HG03175 (cell line): ENCODE measurements around the gene RIPPLY1.
A peak's percentile ranks its signal among the peaks of the same experiment; 100 is the strongest.

Experiments used
- ATAC-seq: cut with Tn5 transposase; IDR thresholded peaks from one replicate; pipeline ENCODE4 v1.9.1; 2021; ENCODE audit warnings: mild to moderate bottlenecking, moderate library complexity; ENCODE audit not compliant: unreplicated experiment

RIPPLY1 gene

GRCh38 chrX:106903291-106903824, at the start of gene RIPPLY1:
TSS of gene RIPPLY1 (minus strand) at chrX:106903341. CDS start at chrX:106903287, 54 bp downstream.
- ATAC-seq, result peak; percentile 42

- ATAC-seq, result no peak
Measured at GRCh38 chrX:106952538-106952937, 49.4 kb upstream of the RIPPLY1 start.

- no peak for ATAC-seq
Measured at GRCh38 chrX:106952089-106952488, 48.9 kb upstream of the RIPPLY1 start.

GRCh38 chrX:106951230-106951629, 48.1 kb upstream of the RIPPLY1 start:
- ATAC-seq, result no peak

GRCh38 chrX:106950381-106950780, 47.2 kb upstream of the RIPPLY1 start:
- ATAC-seq, result no peak

GRCh38 chrX:106949366-106949765, 46.2 kb upstream of the RIPPLY1 start:
- ATAC-seq, result no peak

- no peak for ATAC-seq
Measured at GRCh38 chrX:106948641-106949040, 45.5 kb upstream of the RIPPLY1 start.

- ATAC-seq, result no peak
Measured at GRCh38 chrX:106946464-106946863, 43.3 kb upstream of the RIPPLY1 start.

- ATAC-seq, result no peak
Measured at GRCh38 chrX:106940068-106940467, 36.9 kb upstream of the RIPPLY1 start.

- ATAC-seq, result no peak
Measured at GRCh38 chrX:106939566-106939965, 36.4 kb upstream of the RIPPLY1 start.

GRCh38 chrX:106936246-106936645, 33.1 kb upstream of the RIPPLY1 start:
- no peak for ATAC-seq

GRCh38 chrX:106935175-106935574, 32.0 kb upstream of the RIPPLY1 start:
- no peak for ATAC-seq

- peak; percentile 61 for ATAC-seq
Measured at GRCh38 chrX:106933538-106933961, 30.4 kb upstream of the RIPPLY1 start.

GRCh38 chrX:106932960-106933537, 29.9 kb upstream of the RIPPLY1 start:
- ATAC-seq, result peak; percentile 32

GRCh38 chrX:106932492-106932923, 29.4 kb upstream of the RIPPLY1 start:
- no peak for ATAC-seq

GRCh38 chrX:106931831-106932491, 28.8 kb upstream of the RIPPLY1 start:
- ATAC-seq, result no peak

GRCh38 chrX:106928227-106928626, 25.1 kb upstream of the RIPPLY1 start:
- no peak for ATAC-seq

GRCh38 chrX:106927700-106928099, 24.6 kb upstream of the RIPPLY1 start:
- ATAC-seq, result no peak

- no peak for ATAC-seq
Measured at GRCh38 chrX:106927023-106927422, 23.9 kb upstream of the RIPPLY1 start.

- no peak for ATAC-seq
Measured at GRCh38 chrX:106921637-106922036, 18.5 kb upstream of the RIPPLY1 start.

- no peak for ATAC-seq
Measured at GRCh38 chrX:106919932-106920452, 16.9 kb upstream of the RIPPLY1 start, which contains the start of gene CLDN2. TSS of gene CLDN2 (plus strand) at chrX:106920402. CDS start at chrX:106928229, 7,827 bp downstream.
